MCF 10A (cell line): ENCODE results near the gene IL20. TPM values are rescaled to one million over a fixed set of nuclear protein-coding genes. Genes with fewer than 3 reads are reported as not detected.
A peak's percentile ranks its signal among the peaks of the same experiment; 100 is the strongest.
"Not testable (repeated sequence)": the region's sequence is repeated elsewhere in the genome, so short reads cannot be mapped to it uniquely, and the experiment has no call there.

Experiments
- BruUV-seq: library from RNA; stranded (reverse); fragments of 400-500 nt; replicated peaks from 2 replicates; lab custom pipeline; 2021; lab: Mats Ljungman, UMichigan
- CTCF ChIA-PET: fragments of 300-600 bp; sonication (Branson Sonifier 250); formaldehyde crosslinking; extraction: SDS; loops from one replicate; lab custom pipeline; 2021; ENCODE audit warnings: antibody characterized with exemption, inconsistent platforms; lab: Yijun Ruan, JAX
- POLR2A ChIA-PET: fragments of 300-600, 350-650 bp; sonication (Branson Sonifier 250); formaldehyde crosslinking; extraction: SDS; loops from one replicate; lab custom pipeline; 2020; ENCODE audit warnings: antibody characterized with exemption, inconsistent platforms; lab: Yijun Ruan, JAX
- DNase-seq: peaks from one replicate; pipeline ENCODE4 v3.0.0-alpha.2; 2018; ENCODE audit not compliant: unreplicated experiment
- H3K27ac Mint-ChIP-seq: one replicate; pipeline ENCODE4 v1.8.0; 2022; ENCODE audit warnings: mild to moderate bottlenecking, low read depth, mixed read lengths; ENCODE audit not compliant: unreplicated experiment
- H3K27me3 Mint-ChIP-seq: one replicate; pipeline ENCODE4 v1.8.0; 2022; ENCODE audit warnings: mixed read lengths; ENCODE audit not compliant: insufficient read depth, unreplicated experiment
- H3K36me3 Mint-ChIP-seq: one replicate; pipeline ENCODE4 v1.8.0; 2022; ENCODE audit warnings: mild to moderate bottlenecking, moderate library complexity, mixed read lengths; ENCODE audit not compliant: insufficient read depth, unreplicated experiment
- H3K4me1 Mint-ChIP-seq: one replicate; pipeline ENCODE4 v1.8.0; 2022; ENCODE audit warnings: mixed read lengths; ENCODE audit not compliant: insufficient read depth, unreplicated experiment
- H3K4me3 Mint-ChIP-seq: one replicate; pipeline ENCODE4 v1.8.0; 2022; ENCODE audit warnings: mild to moderate bottlenecking, moderate library complexity, mixed read lengths; ENCODE audit not compliant: unreplicated experiment
- H3K9me3 Mint-ChIP-seq: one replicate; pipeline ENCODE4 v1.8.0; 2022; ENCODE audit warnings: mixed read lengths; ENCODE audit not compliant: unreplicated experiment
- CTCF ChIP-seq: fragments of 200-600 bp; IDR thresholded peaks from one replicate; pipeline ENCODE4 v1.8.0; 2022; ENCODE audit warnings: antibody characterized with exemption, mild to moderate bottlenecking; ENCODE audit not compliant: unreplicated experiment
- intact Hi-C: fragments of 100-400 bp; cut with micrococcal nuclease; formaldehyde crosslinking; loops from 2 replicates; pipeline ENCODE4 v1.14.1; 2022
- total RNA-seq: library from RNA; stranded (reverse); gene quantifications from 2 replicates; pipeline ENCODE4 v1.2.3, GENCODE V29; 2022

The IL20 gene
- total RNA-seq, 1 experiment from 2014 or later: not detected

GRCh38 chr1:206847337-206847834 lies 18.0 kb upstream of the IL20 start:
- TF ChIP-seq CTCF: no peak
- Mint-ChIP-seq H3K27ac (no peak overlapping the region), H3K9me3 (no peaks in the 10 kb centered on the region), H3K36me3 (no peaks in the 10 kb centered on the region), H3K4me3 (no peak overlapping the region), H3K4me1 (peaks cover 21% of the 10 kb centered on the region), H3K27me3 (peaks cover 23% of the 10 kb centered on the region)
- no TSS peak for BruUV-seq
- no peak for DNase-seq
- ChIA-PET POLR2A (interaction anchor here (0.6 to 5.3 kb wide), 13 partner anchors 9 to 1042 kb away, joined by 3 to 36 read pairs (median 3); no protein-coding TSS in a partner anchor), CTCF (interaction anchor here (0.7 to 2.8 kb wide), 17 partner anchors 9 to 357 kb away, joined by 3 to 22 read pairs (median 5); partner anchors contain the start of gene IL20)
- intact Hi-C loops: no loop called here

- H3K4me1 Mint-ChIP-seq: peaks cover 17% of the 10 kb centered on the region
- no TSS peak for BruUV-seq
- CTCF ChIA-PET: interaction anchor here (0.7 to 2.8 kb wide), 17 partner anchors 10 to 358 kb away, joined by 3 to 22 read pairs (median 5); partner anchors contain the start of gene IL20
- no peaks in the 10 kb centered on the region for H3K36me3 Mint-ChIP-seq
- no peak overlapping the region for H3K27ac Mint-ChIP-seq
- no peak for TF ChIP-seq CTCF
- H3K4me3 Mint-ChIP-seq: no peak overlapping the region
- no peak for DNase-seq
- POLR2A ChIA-PET: interaction anchor here (0.6 to 5.3 kb wide), 12 partner anchors 10 to 1043 kb away, joined by 3 to 36 read pairs (median 4); no protein-coding TSS in a partner anchor
- H3K27me3 Mint-ChIP-seq: peaks cover 23% of the 10 kb centered on the region
- no peaks in the 10 kb centered on the region for H3K9me3 Mint-ChIP-seq
- intact Hi-C loops: no loop called here
These were observed 17.5 kb upstream of the IL20 start for GRCh38 chr1:206847946-206848345.

GRCh38 chr1:206850401-206850800 lies 15.0 kb upstream of the IL20 start:
- Mint-ChIP-seq H3K36me3 (no peaks in the 10 kb centered on the region), H3K27me3 (peaks cover 23% of the 10 kb centered on the region), H3K9me3 (peaks cover 7% of the 10 kb centered on the region), H3K4me1 (peaks cover 15% of the 10 kb centered on the region), H3K27ac (no peak overlapping the region), H3K4me3 (no peak overlapping the region)
- TF ChIP-seq CTCF: no peak
- CTCF ChIA-PET: interaction anchor here (0.7 to 1.3 kb wide), 4 partner anchors 8 to 130 kb away, joined by 3 to 7 read pairs (median 4); no protein-coding TSS in a partner anchor
- BruUV-seq: no TSS peak
- no peak for DNase-seq
- intact Hi-C loops: no loop called here
- POLR2A ChIA-PET: interaction anchor here (1.0 to 1.5 kb wide), 5 partner anchors 9 to 36 kb away, joined by 3 to 4 read pairs (median 3); no protein-coding TSS in a partner anchor

- peak; percentile 73 for DNase-seq
- no peak overlapping the region for H3K27ac Mint-ChIP-seq
- H3K9me3 Mint-ChIP-seq: peaks cover 7% of the 10 kb centered on the region
- no peaks in the 10 kb centered on the region for H3K36me3 Mint-ChIP-seq
- POLR2A ChIA-PET: interaction anchor here (1.0 to 1.5 kb wide), 5 partner anchors 10 to 34 kb away, joined by 3 to 4 read pairs (median 3); no protein-coding TSS in a partner anchor
- CTCF ChIA-PET: interaction anchor here (0.6 to 1.3 kb wide), 4 partner anchors 10 to 60 kb away, joined by 3 to 7 read pairs (median 6); no protein-coding TSS in a partner anchor
- intact Hi-C loops: no loop called here
- peaks cover 23% of the 10 kb centered on the region for H3K27me3 Mint-ChIP-seq
- no TSS peak for BruUV-seq
- no peak for TF ChIP-seq CTCF
- peaks cover 15% of the 10 kb centered on the region for H3K4me1 Mint-ChIP-seq
- no peak overlapping the region for H3K4me3 Mint-ChIP-seq
These were observed 13.9 kb upstream of the IL20 start for GRCh38 chr1:206851341-206852010.

- H3K27ac Mint-ChIP-seq, BruUV-seq, DNase-seq, H3K9me3 Mint-ChIP-seq, H3K36me3 Mint-ChIP-seq, intact Hi-C loops, H3K4me3 Mint-ChIP-seq: not testable (repeated sequence)
- POLR2A ChIA-PET: interaction anchor here (0.9 to 1.7 kb wide), 3 partner anchors 39 to 56 kb away, joined by 3 to 4 read pairs (median 4); no protein-coding TSS in a partner anchor
- H3K27me3 Mint-ChIP-seq: peaks cover 23% of the 10 kb centered on the region
- peaks cover 12% of the 10 kb centered on the region for H3K4me1 Mint-ChIP-seq
- CTCF ChIA-PET: interaction anchor here (0.6 to 1.5 kb wide), 6 partner anchors 12 to 218 kb away, joined by 3 to 14 read pairs (median 3); partner anchors contain the start of gene IL20
These were observed 12.8 kb upstream of the IL20 start for GRCh38 chr1:206852662-206853061.
